Breast epithelium (tissue), 3 donors: ENCODE data around the gene C1S.

Experiments
- CTCF ChIP-seq, 3 donors: fragments of 450-650 bp; IDR thresholded peaks; one replicate each; pipeline ENCODE4 v1.5.1; 2016 to 2017; ENCODE audit warnings: antibody characterized with exemption in 3 of 3, mild to moderate bottlenecking in 3 of 3, moderate library complexity in 3 of 3
- POLR2AphosphoS5 ChIP-seq, 3 donors: sonication (generic); formaldehyde crosslinking; IDR thresholded peaks; one replicate each; pipeline ENCODE4 v1.6.1; 2017; ENCODE audit warnings: antibody characterized with exemption in 3 of 3

- TF ChIP-seq CTCF (IDR thresholded peaks at IDR 0.05) (no peak), POLR2AphosphoS5 (IDR thresholded peaks at IDR 0.05) (no peak)
Measured at GRCh38 chr12:7096006-7096932, 35.8 kb downstream of the C1S start.
